CD4-positive, CD25-positive, alpha-beta regulatory T cell (primary cell): ENCODE measurements around the gene SMARCC1. TPM values are rescaled to one million over a fixed set of nuclear protein-coding genes. Genes with fewer than 3 reads are reported as not detected.

Experiments
- polyA plus RNA-seq, 4 donors: library from polyadenylated mRNA; unstranded; fragments of 300-500 nt; fragmentation: Illumina TruSeq; gene quantifications; one replicate each; pipeline ENCODE4 v1.2.3, GENCODE V29; 2021
- total RNA-seq: library from RNA; stranded (reverse); gene quantifications from one replicate; pipeline ENCODE4 v1.2.3, GENCODE V29; 2022

Gene SMARCC1
- total and polyA plus RNA-seq, 5 donors from 2014 or later: 53.2 to 132 (median 56.7) TPM

Other genes with a start within 250 kb of the SMARCC1 start
- gene CSPG5, start 203.0 kb downstream of the SMARCC1 start, total RNA-seq: not detected
- under 1 TPM in 1 of 4 donors, not detected in 3; 0.25 TPM for gene CSPG5, start 203.0 kb downstream of the SMARCC1 start, polyA plus RNA-seq
- 70.7 TPM for gene DHX30, start 21.2 kb upstream of the SMARCC1 start, total RNA-seq
- gene DHX30, start 21.2 kb upstream of the SMARCC1 start, polyA plus RNA-seq: 10 to 100 TPM; 34.7 to 48.3 (median 35.0) TPM
- 123 TPM for gene MAP4, start 234.5 kb upstream of the SMARCC1 start, total RNA-seq
- gene MAP4, start 234.5 kb upstream of the SMARCC1 start, polyA plus RNA-seq: 10 to 100 TPM; 17.0 to 24.8 (median 22.1) TPM